Muscle layer of duodenum (tissue), 2 donors: Measurements from ENCODE around the gene HTT.

Experiments used
- H3K27ac ChIP-seq: one replicate; pipeline ENCODE4 v1.7.0; 2013; ENCODE audit warnings: mild to moderate bottlenecking, low read length
- H3K27me3 ChIP-seq: one replicate; pipeline ENCODE4 v1.7.0; 2013; ENCODE audit warnings: low read depth, mild to moderate bottlenecking, control low read depth, low read length
- H3K36me3 ChIP-seq, 2 donors: one replicate each; pipeline ENCODE4 v1.7.0; 2013; ENCODE audit warnings: low read length in 2 of 2, control low read depth in 1 of 2, mild to moderate bottlenecking in 1 of 2; ENCODE audit not compliant: insufficient read depth in 2 of 2, control insufficient read depth in 1 of 2
- H3K4me1 ChIP-seq, 2 donors: one replicate each; pipeline ENCODE4 v1.7.0; 2013; ENCODE audit warnings: low read length in 2 of 2, mild to moderate bottlenecking in 2 of 2, control low read depth in 1 of 2, moderate library complexity in 1 of 2; ENCODE audit not compliant: insufficient read depth in 2 of 2, control insufficient read depth in 1 of 2
- H3K4me3 ChIP-seq, 2 donors: one replicate each; pipeline ENCODE4 v1.7.0; 2013; ENCODE audit warnings: low read length in 2 of 2, low read depth in 1 of 2, mild to moderate bottlenecking in 1 of 2
- H3K9me3 ChIP-seq, 2 donors: one replicate each; pipeline ENCODE4 v1.7.0; 2013; ENCODE audit warnings: low read length in 2 of 2, control low read depth in 1 of 2, mild to moderate bottlenecking in 1 of 2; ENCODE audit not compliant: control insufficient read depth in 1 of 2
- donor health status: healthy.

Gene HTT

GRCh38 chr4:3250438-3250955, 176.0 kb downstream of the HTT start:
- Histone ChIP-seq H3K27ac (no peak overlapping the region), H3K9me3 (no peaks in the 10 kb centered on the region), H3K27me3 (no peaks in the 10 kb centered on the region), H3K4me1 (peaks cover 0 to 5% of the 10 kb centered on the region in 2 donors), H3K4me3 (no peak overlapping the region), H3K36me3 (peaks cover 0 to 8% of the 10 kb centered on the region in 2 donors)

- Histone ChIP-seq H3K27me3 (no peaks in the 10 kb centered on the region), H3K4me1 (peaks cover 0 to 5% of the 10 kb centered on the region in 2 donors), H3K36me3 (peaks cover 0 to 13% of the 10 kb centered on the region in 2 donors), H3K27ac (no peak overlapping the region), H3K9me3 (no peaks in the 10 kb centered on the region), H3K4me3 (no peak overlapping the region)
Observed at GRCh38 chr4:3250956-3251690, 176.6 kb downstream of the HTT start.

- H3K27me3 ChIP-seq: no peaks in the 10 kb centered on the region
- H3K9me3 ChIP-seq: no peaks in the 10 kb centered on the region
- no peak overlapping the region for H3K27ac ChIP-seq
- peaks cover 0 to 15% of the 10 kb centered on the region in 2 donors for H3K36me3 ChIP-seq
- H3K4me1 ChIP-seq: peaks cover 0 to 5% of the 10 kb centered on the region in 2 donors
- no peak overlapping the region for H3K4me3 ChIP-seq
Observed at GRCh38 chr4:3251691-3252479, 177.4 kb downstream of the HTT start.

GRCh38 chr4:3252480-3252828, 178.0 kb downstream of the HTT start:
- Histone ChIP-seq H3K27ac (no peak overlapping the region), H3K4me3 (no peak overlapping the region), H3K4me1 (peaks cover 0 to 5% of the 10 kb centered on the region in 2 donors), H3K9me3 (no peaks in the 10 kb centered on the region), H3K36me3 (peaks cover 0 to 15% of the 10 kb centered on the region in 2 donors), H3K27me3 (no peaks in the 10 kb centered on the region)

DNA sequence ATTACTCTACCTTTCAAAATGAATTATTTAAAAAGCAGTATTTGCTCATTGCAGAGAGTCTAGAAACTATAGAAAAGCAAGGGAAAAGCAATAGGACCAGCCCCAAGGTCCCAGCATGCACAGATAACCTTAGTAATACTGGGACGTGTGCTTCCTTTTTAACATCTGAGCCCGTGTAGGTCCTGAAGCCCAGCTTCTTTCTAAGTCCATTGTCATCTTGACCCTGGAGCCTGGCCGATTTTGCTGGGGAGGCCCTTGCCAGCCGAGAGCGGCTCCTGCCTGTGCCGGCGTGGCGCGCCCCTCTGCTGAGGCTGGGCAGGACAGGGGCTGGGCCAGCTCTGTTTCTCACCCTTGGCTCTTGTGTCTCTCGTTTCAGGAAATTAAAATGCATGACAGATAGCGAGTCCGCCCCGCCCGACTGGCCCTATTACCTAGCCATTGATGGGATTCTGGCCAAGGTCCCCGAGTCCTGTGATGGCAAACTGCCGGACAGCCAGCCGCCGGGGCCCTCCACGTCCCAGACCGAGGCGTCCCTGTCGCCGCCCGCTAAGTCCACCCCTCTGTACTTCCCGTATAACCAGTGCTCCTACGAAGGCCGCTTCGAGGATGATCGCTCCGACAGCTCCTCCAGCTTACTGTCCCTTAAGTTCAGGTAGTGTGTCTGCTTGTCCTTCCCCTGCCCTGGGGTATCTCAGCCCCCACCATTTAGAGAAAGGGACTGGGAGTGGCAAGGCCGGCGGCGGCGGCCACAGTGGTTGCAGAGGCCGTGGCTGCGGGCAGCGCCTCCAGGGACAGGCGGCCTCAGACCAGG, 178.6 kb downstream of the HTT start:
- peaks cover 0 to 5% of the 10 kb centered on the region in 2 donors for H3K4me1 ChIP-seq
- no peaks in the 10 kb centered on the region for H3K9me3 ChIP-seq
- H3K27ac ChIP-seq: no peak overlapping the region
- H3K27me3 ChIP-seq: no peaks in the 10 kb centered on the region
- H3K4me3 ChIP-seq: no peak overlapping the region
- H3K36me3 ChIP-seq: peaks cover 0 to 15% of the 10 kb centered on the region in 2 donors

- Histone ChIP-seq H3K27me3 (no peaks in the 10 kb centered on the region), H3K4me3 (no peak overlapping the region), H3K9me3 (no peaks in the 10 kb centered on the region), H3K36me3 (peaks cover 0 to 15% of the 10 kb centered on the region in 2 donors), H3K4me1 (peaks cover 0 to 5% of the 10 kb centered on the region in 2 donors), H3K27ac (no peak overlapping the region)
Observed at GRCh38 chr4:3253808-3254207, 179.3 kb downstream of the HTT start.

DNA sequence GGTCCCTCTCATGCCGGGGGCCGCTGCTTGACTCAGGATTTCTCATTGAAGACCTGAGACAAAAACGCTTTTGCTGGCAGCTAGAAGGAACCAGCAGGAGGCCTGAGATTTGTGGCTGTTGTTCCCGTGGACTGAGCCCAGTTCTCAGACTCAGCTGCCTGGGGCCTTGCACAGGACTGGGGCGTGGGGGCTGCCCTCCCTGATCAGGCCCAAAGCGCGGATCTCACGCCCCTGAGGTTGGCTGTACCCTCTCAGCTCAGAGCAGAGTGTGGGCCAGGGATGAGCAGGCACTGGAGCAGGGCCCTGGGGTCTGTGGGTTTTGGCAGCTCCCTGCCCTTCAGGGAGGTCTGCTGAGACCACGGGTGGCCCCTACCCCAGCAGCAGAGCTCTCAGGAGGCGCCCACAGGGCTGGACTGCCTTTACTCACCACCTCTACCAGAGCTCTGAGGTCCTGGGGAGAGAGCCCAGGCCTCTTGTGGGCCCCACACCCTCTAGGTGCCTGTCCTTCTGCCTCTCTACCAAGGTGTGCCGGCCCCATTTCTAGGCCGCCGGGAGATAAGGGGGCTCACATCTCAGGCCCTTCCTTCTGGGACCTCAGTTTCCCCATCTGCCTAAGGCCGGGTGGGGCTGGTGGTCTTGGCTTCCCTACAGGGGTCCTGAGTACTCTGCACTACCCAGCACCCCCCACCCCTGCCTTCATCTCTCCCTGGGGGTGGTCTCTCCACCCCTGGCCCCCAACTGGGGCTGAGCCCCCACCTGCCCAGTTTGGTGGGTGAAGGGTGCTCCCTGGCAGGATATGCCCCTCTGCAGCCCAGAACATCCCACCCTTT, 180.0 kb downstream of the HTT start:
- H3K9me3 ChIP-seq: no peaks in the 10 kb centered on the region
- H3K27ac ChIP-seq: no peak overlapping the region
- no peaks in the 10 kb centered on the region for H3K27me3 ChIP-seq
- peaks cover 0 to 5% of the 10 kb centered on the region in 2 donors for H3K4me1 ChIP-seq
- peaks cover 0 to 15% of the 10 kb centered on the region in 2 donors for H3K36me3 ChIP-seq
- H3K4me3 ChIP-seq: no peak overlapping the region

DNA sequence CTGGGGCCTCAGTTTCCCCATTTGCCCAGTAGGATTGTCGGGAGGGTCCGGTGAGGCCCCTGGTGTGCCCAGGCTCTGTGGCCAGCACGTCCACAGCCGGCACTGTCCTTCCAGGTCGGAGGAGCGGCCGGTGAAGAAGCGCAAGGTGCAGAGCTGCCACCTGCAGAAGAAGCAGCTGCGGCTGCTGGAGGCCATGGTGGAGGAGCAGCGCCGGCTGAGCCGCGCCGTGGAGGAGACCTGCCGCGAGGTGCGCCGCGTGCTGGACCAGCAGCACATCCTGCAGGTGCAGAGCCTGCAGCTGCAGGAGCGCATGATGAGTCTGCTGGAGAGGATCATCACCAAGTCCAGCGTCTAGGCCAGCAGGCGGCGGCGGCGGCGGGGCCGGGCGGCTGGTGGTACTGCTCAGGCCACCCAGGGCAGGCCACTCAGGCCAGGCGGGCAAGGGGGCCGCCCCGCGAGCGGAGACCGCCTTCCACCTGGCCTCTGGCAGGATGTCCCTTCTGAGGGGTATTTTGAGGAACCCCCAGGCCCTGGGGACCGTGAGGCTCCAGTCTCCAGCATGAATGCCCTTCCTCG, 181.2 kb downstream of the HTT start:
- no peaks in the 10 kb centered on the region for H3K27me3 ChIP-seq
- H3K4me1 ChIP-seq: peaks cover 0 to 5% of the 10 kb centered on the region in 2 donors
- H3K4me3 ChIP-seq: no peak overlapping the region
- peaks cover 0 to 15% of the 10 kb centered on the region in 2 donors for H3K36me3 ChIP-seq
- no peak overlapping the region for H3K27ac ChIP-seq
- H3K9me3 ChIP-seq: no peaks in the 10 kb centered on the region

DNA sequence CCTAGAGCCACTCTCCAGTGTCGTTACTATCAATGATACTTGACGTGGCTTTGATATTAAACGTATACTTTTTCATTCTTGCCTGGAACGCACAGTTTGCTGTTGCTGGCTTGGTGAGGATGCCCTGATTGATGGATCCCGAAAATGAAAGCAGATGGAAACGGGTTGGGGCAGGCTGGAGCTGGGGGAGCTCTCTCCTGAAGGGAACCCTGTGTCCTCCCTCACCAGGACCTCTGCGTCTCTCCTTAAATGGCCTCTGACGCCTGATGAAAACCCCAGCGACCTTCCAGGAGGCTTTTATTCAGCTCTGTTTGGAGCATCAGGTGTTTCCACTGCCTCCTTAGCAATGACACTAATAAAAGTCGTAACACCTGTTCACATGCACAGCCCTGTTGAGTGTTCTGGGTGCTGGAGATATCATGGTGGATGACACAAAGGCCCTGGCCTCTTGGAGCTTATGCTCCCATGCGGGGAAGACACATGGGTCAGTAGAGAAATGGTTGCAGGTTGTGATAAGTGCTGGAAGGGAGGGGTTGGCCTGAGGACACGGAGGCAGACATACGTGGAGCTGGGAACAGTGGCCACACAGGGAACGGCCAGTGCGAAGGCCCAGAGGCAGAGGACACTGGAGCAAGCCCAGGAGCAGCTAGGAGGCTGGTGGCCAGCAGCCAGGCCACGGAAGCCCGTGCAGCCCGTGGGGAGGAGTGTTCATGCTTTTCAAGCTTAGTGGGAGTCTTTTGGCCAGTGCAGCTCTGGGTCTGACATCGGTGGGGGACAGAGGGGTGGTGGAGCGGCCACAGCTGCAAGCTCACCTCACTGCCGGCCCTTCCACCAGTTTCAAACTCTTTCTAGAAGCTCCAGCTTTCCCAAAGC, 182.0 kb downstream of the HTT start:
- Histone ChIP-seq H3K9me3 (no peaks in the 10 kb centered on the region), H3K4me1 (no peaks in the 10 kb centered on the region), H3K36me3 (peaks cover 0 to 15% of the 10 kb centered on the region in 2 donors), H3K4me3 (no peak overlapping the region), H3K27ac (no peak overlapping the region), H3K27me3 (no peaks in the 10 kb centered on the region)
